Esophagus mucosa (tissue), 1 donor: ENCODE data around the gene CFAP298. TPM values are rescaled to one million over a fixed set of nuclear protein-coding genes. Genes with fewer than 3 reads are reported as not detected.

Source experiments
- ATAC-seq: fragments of 200-7000 bp; cut with Tn5 transposase; one replicate; pipeline ENCODE4 v1.9.1; 2020
- total RNA-seq: library from RNA; stranded (reverse); gene quantifications from one replicate; pipeline ENCODE4 v1.2.4, GENCODE V29; 2023
- donor health status: DM: yes; HTN: yes; CAD: no.

Gene CFAP298
- total RNA-seq, 1 donor from 2014 or later = 21.9 TPM

DNA sequence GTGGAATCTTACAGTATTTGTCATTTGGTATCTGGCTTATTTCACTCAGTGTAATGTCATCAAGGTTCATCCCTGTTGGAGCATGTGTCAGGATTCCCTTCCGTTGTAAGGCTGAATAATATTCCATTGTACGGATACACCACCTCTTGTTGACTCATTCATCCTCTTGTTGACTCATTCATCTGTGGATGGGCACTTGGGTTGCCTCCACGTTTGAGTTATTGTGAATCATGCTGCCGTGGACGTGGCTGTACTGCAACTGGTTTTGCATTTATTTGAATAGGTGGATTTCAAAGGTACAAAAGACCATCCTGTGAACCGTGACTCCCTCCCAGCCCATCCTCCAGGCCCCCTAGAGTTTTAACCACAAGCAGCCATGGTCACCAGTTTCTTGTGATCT is 15.0 kb downstream of the CFAP298 start:
- ATAC-seq = peak; percentile 90

DNA sequence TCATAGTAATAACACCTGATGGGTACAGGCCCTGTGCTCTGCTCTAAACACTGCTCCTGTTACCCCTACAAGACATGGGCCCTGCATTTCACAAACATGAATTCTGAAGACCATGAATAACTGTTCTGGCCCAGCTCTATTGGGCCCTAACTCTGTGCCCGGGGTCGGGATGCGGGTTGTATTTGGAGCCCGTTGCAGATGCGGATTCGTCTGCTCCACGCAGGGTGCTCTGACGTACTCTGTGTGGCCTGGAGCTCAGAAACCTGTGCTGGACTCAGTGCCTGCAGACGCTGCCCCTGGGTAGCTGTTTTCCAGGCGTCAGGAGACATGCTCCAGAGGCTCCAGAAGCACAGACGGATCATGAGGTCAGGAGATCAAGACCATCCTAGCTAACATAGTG is 16.7 kb downstream of the CFAP298 start:
- no peak for ATAC-seq

DNA sequence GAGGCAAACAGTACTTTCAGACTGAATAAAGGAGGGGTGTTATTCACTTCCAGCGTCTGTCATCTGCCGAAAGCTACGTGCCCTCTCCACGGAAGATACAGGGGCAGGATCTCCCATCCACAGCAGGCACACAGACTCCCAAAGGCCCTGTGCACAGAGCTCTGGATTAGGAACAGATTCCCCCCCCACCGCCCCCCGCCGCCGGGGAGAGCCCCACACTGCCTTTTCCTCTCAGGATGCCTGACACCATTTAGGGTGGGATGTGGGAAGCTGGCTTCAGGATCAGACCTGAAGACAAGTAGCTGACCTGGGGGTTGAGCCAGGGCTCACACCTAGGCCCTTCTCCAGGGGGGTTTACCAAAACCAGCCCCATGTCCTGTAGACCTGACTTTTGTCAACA is 18.5 kb downstream of the CFAP298 start:
- no peak for ATAC-seq

DNA sequence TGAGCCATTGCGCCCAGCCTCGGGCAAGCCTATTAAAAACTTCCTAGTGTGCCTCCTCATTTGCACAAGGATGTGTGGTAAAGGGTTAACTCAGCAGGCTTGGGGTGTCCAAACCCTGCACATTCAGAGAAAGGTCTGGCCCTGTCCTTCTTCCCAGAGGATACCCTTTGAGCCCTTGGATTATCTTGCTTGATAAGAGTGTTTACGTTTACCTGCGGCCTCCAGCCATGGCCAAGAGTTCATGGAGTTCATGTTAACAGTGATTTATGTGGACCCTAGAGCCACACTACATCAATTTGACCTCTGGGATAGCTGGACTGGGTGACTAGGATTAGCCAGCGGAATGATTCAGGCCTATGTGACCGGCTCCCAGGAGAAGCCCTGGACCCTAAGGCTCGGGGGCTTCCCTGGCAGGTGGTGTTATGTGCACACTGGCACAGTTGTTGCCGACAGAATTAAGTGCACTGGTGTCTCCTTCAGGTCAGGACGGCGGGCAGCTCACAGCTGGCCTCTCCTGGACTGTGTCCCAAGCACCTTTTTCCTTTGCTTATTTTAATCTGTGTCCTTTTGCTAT is 19.2 kb downstream of the CFAP298 start:
- no peak for ATAC-seq

DNA sequence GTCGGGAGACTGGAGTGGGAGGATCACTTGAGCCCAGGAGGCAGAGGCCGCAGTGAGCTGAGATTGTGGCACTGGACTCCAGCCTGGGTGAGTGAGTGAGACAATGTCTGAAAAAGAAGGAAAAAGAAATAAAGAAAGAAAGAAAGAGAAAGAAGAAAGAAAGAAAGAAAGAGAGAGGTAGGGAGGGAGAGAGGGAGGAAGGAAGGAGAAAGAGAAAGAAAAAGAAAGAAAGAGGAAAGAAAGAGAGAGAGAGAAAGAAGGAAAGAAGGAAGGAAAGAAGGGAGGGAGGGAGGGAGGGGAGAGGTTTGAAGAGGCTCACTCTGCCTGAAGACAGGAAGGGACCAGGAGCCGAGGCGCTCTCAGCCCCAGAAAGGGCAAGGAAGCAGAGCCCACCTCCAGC is 22.0 kb downstream of the CFAP298 start:
- ATAC-seq = no peak

DNA sequence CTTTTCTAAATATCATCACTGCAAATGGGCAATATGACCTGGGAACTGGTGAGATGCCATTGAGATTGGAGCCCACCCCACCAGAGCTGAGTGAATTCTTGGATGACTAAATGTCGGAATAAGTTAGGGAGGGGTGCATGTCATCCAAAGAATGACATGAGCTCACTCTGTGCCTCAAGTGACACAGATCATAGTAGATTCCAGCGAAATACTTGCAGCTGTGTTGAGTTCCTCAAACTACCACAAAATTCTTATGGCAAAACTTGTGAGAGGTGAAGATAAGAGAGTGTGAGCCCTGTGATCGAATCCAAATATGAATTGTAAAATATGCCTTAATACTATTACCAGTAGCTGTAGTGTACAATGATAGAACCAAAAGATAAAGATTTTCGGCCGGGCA is 24.5 kb downstream of the CFAP298 start:
- ATAC-seq = no peak

DNA sequence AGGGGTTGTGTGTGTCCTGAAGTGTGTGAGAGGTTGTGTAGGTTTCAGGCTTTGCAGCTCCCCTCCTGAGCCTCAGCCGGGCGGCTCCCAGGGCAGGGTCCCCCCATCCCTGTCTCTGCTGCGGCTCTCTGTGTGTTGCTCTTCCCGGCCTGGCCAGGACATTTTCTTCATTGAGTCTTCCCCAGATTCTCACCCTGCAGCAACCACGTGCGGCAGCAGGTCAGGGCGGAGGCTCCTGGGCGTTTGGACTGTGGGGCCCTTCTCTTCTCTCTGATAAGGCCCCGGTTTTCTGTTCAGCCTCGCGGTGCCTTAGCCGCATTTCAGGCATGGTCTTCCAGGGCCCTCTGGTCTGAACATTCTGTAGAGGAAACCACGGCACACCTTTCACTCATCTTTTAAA is 25.1 kb downstream of the CFAP298 start:
- no peak for ATAC-seq

DNA sequence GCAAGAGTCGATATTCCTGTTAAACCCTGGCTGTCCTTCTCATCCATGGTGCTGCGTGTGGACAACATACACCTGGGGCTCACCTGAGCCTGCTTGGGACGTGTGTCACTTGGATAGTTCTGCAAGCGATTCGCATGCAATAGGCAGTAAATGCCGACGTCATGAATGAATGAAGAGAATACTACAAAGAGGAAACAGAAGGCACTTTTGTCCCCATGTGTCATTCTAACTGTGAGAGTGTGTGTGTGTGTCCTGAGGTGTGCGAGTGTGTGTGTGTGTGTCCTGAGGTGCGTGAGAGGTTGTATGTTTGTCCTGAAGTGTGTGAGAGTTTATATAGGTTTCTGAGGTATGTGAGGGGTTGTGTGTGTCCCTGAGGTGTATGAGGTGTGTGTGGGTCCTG is 26.2 kb downstream of the CFAP298 start:
- no peak for ATAC-seq

DNA sequence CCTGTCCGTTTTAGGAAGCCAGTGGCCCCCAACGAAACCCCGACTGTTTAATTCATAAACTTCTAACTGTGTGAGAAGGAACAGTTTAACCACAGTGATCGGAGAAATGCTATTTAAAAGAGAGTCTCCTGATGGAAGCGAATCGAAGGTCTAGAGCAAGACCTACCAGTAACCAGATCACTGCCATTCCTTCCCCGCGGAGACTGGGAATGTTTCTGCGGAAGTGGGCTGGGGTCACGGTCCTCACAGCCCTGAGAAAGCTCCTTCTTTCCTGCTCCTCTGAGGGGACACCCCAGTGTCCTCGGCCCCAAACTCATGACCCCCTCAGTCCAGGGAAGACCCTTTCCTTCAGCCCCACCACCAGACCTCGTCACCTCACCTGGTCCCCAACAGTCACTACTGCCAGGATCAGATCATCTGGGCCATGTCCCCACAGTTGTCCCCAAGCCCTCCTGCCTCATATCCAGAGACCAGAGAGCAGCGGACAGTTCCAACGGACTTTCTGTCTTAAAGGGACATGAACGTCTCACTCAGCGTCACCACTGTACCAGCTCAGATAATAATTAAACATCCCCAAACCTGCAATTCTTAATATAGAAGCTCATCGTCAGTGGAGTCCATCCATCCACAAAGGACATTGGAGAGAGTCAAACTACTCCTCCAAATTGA is 27.0 kb downstream of the CFAP298 start, which contains the start of gene TCP10L:
TSS of gene TCP10L (minus strand) at position 482 of the 669 bp plus-strand sequence. CDS start 1,219 bp downstream, outside the sequence.
- no peak for ATAC-seq

DNA sequence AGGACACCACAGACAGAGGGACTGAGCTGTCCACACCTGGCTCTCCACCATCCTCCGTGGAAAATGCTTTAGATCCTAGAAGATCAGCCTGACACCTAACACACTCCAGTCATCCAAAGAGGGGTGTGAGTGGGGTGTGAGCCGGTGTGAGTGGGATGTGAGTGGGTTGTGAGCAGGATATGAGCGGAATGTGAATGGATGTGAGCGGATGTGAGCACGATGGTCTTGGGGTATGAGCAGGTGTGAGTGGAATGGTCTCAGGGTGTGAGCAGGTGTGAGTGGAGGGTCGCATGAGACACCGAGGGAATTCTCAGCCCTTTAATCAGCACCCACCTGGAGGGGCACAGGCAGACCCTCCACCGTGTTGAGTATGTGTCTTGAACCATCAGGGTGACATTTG is 27.7 kb downstream of the CFAP298 start:
- no peak for ATAC-seq

DNA sequence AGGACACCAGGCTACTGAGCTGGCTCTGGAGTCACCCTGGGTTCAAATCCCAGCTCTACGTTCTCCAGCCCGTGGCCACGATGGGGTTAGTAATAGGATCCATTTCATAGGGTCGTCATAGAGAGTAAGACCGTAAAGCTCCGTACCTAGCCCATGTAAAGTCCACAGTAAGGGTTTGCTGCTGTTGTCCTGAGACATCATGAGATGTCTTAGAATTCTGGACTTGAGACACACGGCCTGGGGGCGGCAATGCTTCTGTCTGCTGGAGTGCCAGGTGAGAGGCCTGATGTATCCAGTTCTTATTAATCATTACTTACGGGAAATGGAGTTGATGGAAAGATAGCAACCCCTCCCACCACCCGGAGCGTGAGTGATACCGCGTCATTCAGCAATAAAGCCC is 30.4 kb downstream of the CFAP298 start:
- no peak for ATAC-seq

DNA sequence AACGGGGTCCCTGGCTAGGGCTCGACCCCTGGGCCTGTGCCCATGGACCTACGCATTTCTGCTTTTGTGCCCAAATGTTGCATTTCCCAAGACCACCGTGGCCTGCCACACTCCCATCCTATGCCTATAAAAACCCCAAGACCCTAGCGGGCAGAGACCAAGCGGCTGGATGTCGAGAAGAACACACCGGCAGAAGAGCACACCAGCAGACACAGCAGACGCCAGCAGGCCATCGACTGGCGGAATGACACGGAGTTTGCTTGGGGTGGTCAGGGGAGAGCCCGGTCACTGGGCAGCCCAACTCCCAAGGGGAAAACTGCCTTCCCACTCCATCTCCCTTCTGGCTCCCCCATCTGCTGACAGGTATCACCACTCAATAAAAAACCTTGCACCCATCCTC is 31.2 kb downstream of the CFAP298 start:
- no peak for ATAC-seq

DNA sequence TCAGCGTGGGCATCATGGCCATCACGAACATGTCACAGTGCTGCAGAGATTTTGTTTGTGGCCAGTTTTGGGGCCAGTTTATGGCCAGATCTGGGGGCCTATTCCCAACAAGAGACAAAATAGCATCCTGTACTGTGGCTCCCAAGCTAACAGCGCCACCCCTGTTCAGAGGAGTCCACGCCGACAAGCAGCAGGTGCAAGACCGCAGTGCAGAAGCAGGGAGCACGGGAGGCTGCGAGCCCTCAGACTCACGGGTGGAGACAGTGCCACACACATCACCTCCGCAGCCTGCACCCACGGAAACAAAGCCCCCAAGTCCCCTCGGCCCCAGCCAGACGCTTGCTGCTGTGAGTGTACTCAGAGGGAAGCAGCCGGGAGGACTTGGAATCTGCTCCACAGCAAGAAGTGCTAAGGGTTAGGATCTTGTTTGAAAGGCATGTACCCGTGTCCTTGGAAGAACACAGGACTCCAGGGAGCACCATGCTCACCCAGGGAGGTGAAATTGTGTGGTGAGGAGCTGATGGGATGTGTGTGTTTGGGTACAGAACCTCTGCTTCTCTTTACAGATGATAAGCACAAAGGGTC is 34.0 kb downstream of the CFAP298 start:
- ATAC-seq = no peak

DNA sequence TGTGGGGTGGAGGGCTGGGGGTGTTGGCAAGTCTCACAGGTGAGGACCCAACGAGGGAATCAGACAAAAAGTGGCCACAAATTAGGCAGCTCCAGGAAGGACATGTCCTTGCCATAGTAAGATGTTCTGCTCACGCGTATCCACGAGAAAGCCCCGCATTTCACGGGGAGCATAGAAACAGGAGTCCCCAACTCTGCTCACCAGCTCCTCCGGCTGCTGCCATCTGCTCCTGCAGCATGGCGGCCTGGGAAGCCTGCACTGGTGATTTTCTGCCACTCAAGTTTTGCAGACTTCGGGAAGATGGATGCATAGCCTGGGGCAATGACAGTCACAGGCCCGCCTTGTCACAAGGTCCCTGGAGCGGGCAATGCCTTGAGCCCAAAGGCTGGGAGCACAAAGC is 36.2 kb downstream of the CFAP298 start:
- ATAC-seq = no peak

DNA sequence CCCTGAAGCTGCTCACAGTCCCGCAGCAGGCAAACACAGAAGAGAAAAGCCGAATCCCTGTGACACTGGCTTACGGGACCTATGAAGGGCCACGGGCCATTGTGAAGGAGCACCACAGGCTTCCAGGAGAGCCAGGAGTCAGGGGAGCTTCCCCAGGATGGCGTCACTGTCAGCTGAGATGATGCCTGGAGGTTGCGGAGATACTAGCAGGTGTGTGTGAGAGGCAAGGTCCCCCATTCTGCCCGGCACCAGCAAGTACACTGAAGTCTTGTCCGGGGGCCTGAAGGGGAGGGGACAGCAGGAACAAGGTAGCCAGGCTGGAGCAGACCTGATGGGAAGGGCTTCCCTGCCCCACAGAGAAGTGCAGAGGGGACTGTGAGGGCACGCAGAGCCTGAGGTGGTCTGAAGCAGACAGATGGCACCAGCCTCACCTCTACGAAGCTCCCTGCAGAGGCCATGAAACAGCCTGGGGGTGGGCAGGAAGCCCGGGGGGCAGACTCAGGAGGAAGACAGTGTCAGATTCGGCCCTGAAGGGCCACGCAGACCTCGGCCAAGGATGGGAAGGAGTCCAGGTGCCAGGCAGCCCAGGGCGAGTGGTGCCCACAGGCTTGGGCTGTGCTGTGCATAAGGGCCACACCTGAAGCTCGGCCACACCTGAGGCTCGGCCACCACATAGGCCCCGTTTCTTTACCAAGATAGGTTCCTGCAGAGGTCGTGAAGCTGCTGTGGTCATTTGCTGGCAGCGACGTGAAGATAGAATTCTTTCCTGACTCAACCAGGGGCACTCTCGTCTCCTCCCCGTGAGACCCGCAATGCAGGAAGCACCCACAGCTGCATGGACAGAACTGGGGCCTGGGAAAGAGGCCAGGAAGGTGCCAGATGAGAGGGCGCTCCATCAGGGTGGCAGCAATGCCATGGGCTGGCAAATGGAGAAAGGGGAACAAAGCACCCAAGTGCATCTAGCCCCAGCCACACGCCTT is 36.9 kb downstream of the CFAP298 start:
- no peak for ATAC-seq

DNA sequence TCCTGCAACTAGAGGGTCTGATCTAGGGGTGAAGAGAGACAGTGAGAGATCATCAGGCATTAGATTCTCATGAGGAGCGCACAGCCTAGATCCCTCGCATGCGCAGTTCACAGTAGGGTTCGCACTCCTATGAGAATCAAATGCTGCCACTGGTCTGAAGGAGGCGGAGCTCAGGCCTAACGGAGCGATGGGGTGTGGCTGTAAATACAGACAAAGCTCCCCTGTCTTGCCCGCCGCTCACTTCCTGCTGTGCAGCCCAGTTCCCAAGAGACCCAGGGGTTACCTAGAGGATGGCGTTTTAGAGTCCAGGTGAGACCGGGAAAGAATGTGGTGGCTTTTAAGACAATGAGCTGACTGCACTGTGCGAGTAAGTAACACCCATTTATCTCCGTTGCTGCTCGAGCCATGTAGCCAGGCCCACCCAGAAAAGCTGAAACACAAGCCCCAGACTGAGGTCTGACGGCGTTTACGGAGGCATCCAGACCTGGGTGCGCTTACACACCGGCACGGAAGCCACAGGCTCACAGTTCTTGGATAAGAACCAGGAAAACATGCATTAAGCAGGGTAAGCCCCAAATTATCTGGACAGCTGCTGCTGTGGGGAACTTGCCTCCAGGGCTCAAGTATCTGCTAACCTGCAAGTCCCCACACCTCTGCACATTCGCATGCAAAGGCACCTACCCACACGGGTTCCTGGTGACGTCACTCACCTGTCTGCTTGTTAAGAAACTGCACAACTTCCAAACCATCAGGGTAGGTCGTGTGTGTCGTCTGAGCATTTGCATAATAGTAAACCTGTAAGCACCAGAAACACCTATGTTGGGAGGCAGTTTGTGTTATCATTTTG is 39.4 kb downstream of the CFAP298 start:
- ATAC-seq = peak; percentile 68

DNA sequence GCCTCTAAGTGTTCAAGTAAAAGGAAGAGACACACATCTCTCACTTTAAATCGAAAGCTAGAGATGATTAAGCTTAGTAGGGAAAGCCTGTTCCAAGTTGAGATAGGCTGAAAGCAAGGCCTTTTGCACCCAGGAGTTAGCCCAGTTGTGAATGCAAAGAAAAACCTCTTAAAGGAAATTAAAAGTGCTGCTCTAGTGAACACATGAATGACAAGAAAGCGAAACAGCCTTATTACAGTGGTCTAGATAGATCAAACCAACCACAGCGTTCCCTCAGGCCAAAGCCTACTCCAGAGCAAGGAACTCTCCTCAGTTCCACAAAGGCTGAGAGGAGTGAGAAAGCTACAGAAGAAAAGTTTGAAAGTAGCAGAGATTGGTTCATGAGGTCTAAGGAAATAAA is 41.7 kb downstream of the CFAP298 start:
- ATAC-seq = no peak

DNA sequence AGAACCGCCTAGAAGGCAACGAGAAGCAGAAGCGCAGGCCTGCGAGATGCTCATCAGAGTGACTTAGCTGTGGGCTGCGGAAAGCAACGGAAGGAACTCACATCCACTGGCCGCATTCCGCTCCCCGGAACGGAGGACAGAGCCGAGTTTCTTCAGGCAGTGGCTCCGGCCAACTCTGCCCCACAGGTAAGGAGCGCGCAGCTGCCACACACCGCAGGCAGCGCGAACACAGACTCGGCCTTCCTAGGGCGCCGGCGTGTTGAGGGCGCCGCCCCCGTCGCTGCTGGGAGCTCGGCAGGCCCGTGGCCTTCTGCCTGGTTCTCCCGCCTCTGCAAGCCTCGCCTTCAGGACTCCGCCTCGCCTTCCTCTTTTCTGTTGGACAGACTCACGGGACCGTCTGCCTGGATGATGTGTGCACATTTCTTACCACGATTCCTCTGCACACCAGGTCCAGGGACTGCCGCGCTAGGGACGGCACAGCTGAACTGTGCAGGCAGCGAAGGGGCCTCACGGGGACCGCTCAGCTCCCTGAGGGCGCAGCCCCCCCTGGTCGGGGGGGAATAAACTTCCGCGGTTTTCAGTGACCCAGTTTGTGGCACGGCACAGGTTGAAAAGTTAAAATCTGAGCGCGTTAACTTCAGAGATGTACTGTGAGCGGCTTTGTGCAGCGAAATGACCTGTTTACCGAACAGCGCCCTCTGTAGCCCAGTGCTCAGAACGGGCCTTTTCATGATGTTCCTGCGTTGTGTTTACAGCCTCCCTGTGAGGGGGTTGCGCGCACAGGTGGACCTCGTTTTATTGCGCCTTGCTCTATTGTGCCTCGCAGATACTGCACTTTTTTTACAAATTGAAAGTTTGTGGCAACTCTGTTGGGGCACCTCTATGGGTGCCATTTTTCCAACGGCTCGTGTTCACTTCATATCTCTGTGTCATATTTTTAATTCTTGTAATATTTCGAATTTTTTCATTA is 42.6 kb downstream of the CFAP298 start:
- peak; percentile 81 for ATAC-seq

DNA sequence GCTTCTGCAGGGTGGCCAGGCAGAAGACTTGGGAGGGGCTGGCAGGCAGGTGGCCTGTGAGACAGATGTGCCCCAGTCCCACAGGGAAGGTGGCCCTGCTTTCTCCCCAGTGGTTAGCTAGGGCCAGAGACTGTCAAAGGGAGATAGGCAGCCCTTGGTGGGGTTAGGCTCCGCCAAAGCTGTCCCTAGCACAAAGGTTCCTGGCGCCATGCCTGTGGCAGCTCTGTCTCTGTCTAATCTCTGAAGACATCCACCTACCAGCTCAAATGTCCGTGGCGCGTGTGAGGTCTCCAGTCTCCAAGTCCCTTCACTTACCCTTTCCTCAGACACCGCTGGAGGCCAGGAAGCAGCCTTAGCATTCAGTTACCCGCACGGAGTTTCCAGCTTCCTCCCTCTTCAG is 44.6 kb downstream of the CFAP298 start:
- ATAC-seq = no peak

DNA sequence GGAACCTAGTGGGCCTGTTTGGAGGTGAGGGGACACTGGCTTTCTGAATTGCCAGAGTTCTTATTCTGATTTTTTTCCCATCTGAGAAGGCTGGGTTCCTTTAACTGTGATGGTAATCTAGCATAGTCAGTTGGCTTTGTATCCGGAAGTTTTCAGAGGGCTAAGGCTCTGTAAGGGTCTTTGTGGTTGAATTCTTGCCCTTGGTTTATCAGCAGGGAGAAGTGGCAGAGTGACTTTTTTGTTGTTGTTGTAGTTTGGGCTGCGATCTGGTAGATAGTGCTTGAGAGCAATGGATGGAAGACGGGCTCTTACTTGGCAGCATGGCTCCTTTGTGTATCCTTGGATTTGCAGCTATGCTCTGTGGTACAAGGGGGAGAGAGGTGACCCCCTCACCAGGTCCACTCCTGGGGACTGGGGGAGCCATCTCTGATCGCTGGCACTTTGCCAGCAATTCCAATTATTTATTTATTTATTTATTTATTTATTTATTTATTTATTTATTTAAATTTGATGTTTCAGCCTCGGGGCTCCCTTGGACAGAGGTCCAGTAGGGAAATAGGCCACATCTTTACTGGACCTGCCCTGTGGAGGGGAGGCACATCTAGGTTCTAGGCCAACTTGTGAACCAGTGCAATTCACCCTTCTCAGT is 45.3 kb downstream of the CFAP298 start:
- no peak for ATAC-seq
